Esophagus squamous epithelium (tissue), 5 donors: Measurements from ENCODE around the gene VPS18. TPM values are rescaled to one million over a fixed set of nuclear protein-coding genes. Genes with fewer than 3 reads are reported as not detected.

ENCODE experiments used
- DNase-seq: peaks from one replicate; lab custom pipeline; 2025; lab: John Stamatoyannopoulos, UW
- H3K27ac ChIP-seq, 4 donors: fragments of 200-600 bp; sonication (generic); one replicate each; pipeline ENCODE4 v1.5.1; 2016 to 2019; ENCODE audit warnings: mild to moderate bottlenecking in 1 of 4
- H3K27me3 ChIP-seq, 4 donors: fragments of 200-600 bp; sonication (generic); 1 replicate in 3 of 4; 2 replicates in 1 of 4; pipeline versions ENCODE4 v1.5.1 to v1.6.0; 2017 to 2021; ENCODE audit warnings: antibody characterized with exemption in 1 of 4
- H3K36me3 ChIP-seq, 3 donors: fragments of 200-600 bp; sonication (generic); one replicate each; pipeline ENCODE4 v1.5.1; 2016 to 2019
- H3K4me1 ChIP-seq, 3 donors: fragments of 200-600 bp; sonication (generic); one replicate each; pipeline ENCODE4 v1.5.1; 2017 to 2019
- H3K4me3 ChIP-seq, 4 donors: fragments of 200-600 bp; sonication (generic); 1 replicate in 3 of 4; 2 replicates in 1 of 4; pipeline ENCODE4 v1.5.1; 2016 to 2019; ENCODE audit warnings: mild to moderate bottlenecking in 2 of 4, moderate library complexity in 1 of 4
- H3K9me3 ChIP-seq, 3 donors: fragments of 200-600 bp; sonication (generic); one replicate each; pipeline ENCODE4 v1.5.1; 2016 to 2019
- POLR2A ChIP-seq, 4 donors: fragments of 450-650 bp; IDR thresholded peaks; one replicate each; pipeline ENCODE4 v1.6.1; 2017; ENCODE audit warnings: antibody characterized with exemption in 4 of 4, mild to moderate bottlenecking in 4 of 4, moderate library complexity in 3 of 4
- WGBS, 2 donors: methylation state at CpG; one replicate each; pipeline ENCODE4 v1.1.5; 2018; 5-methylcytosine and 5-hydroxymethylcytosine counted together
- intact Hi-C: fragments of 100-400 bp; cut with DNase I; formaldehyde crosslinking; loops from one replicate; pipeline ENCODE4 v1.15.0; 2022
- total RNA-seq, 4 donors: library from RNA; depleted of rRNA; stranded (reverse); fragments of >200 nt; gene quantifications; one replicate each; pipeline ENCODE4 v1.1.0, GENCODE V29; 2016
- TF ChIP-seq, protein P1 (sequence below), 6 experiments: fragments of 450-650 bp in 4 of 6; fragments of 200-600 bp in 2 of 6; sonication (generic) in 2 of 6; IDR thresholded peaks; one replicate each; pipeline ENCODE4 v1.5.1; 2016 to 2019; ENCODE audit warnings: antibody characterized with exemption in 6 of 6, mild to moderate bottlenecking in 4 of 6, moderate library complexity in 4 of 6
- donor health status: DM: yes; HTN: yes; CAD: no.

Gene VPS18
- total RNA-seq, 4 donors from 2014 or later = 17.4 to 25.9 (median 20.7) TPM

DNA sequence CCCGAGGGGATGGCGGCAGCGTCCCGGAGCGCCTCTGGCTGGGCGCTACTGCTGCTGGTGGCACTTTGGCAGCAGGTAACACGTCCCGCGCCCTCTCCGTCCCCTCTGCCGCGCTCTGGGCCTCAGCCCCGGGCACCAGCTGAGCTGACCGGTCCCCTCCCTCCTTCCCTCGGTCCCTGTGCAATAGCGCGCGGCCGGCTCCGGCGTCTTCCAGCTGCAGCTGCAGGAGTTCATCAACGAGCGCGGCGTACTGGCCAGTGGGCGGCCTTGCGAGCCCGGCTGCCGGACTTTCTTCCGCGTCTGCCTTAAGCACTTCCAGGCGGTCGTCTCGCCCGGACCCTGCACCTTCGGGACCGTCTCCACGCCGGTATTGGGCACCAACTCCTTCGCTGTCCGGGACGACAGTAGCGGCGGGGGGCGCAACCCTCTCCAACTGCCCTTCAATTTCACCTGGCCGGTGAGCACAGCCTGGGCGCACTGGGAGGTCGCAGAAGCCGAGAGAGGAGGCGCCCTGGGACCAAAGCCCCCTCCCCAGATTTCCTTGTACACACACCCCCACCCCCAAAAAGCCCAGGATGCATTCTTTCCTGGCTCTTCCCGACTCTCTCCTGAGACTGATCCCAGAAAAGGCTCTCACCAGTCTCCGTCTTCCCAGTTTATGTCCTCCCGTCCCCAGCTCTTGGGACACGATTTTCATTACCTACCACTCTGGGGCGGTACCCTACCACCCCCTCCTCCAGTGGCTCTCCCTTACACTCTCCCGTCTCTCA, 35.6 kb downstream of the VPS18 start:
- peak overlapping the region; percentile 3 to 66 (median 49) for H3K27ac ChIP-seq
- H3K4me3 ChIP-seq = peak overlapping the region; percentile 30 to 65 (median 54)
- WGBS, 2 donors = 2 to 4% methylated on average over 9 to 11 of the region's 56 CpGs
- intact Hi-C loops = no loop called here
- no peak for TF ChIP-seq POLR2A (IDR thresholded peaks at IDR 0.05)
- TF ChIP-seq, protein P1, sequence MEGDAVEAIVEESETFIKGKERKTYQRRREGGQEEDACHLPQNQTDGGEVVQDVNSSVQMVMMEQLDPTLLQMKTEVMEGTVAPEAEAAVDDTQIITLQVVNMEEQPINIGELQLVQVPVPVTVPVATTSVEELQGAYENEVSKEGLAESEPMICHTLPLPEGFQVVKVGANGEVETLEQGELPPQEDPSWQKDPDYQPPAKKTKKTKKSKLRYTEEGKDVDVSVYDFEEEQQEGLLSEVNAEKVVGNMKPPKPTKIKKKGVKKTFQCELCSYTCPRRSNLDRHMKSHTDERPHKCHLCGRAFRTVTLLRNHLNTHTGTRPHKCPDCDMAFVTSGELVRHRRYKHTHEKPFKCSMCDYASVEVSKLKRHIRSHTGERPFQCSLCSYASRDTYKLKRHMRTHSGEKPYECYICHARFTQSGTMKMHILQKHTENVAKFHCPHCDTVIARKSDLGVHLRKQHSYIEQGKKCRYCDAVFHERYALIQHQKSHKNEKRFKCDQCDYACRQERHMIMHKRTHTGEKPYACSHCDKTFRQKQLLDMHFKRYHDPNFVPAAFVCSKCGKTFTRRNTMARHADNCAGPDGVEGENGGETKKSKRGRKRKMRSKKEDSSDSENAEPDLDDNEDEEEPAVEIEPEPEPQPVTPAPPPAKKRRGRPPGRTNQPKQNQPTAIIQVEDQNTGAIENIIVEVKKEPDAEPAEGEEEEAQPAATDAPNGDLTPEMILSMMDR (IDR thresholded peaks at IDR 0.05) = no peak
- no peak for DNase-seq
- peaks cover 27 to 86% (median 45%) of the 10 kb centered on the region in 4 donors for H3K27me3 ChIP-seq
- H3K9me3 ChIP-seq = no peaks in the 10 kb centered on the region
- H3K4me1 ChIP-seq = peaks cover 52 to 81% (median 55%) of the 10 kb centered on the region in 3 donors
- peaks cover 0 to 4% (median 0%) of the 10 kb centered on the region in 3 donors for H3K36me3 ChIP-seq

DNA sequence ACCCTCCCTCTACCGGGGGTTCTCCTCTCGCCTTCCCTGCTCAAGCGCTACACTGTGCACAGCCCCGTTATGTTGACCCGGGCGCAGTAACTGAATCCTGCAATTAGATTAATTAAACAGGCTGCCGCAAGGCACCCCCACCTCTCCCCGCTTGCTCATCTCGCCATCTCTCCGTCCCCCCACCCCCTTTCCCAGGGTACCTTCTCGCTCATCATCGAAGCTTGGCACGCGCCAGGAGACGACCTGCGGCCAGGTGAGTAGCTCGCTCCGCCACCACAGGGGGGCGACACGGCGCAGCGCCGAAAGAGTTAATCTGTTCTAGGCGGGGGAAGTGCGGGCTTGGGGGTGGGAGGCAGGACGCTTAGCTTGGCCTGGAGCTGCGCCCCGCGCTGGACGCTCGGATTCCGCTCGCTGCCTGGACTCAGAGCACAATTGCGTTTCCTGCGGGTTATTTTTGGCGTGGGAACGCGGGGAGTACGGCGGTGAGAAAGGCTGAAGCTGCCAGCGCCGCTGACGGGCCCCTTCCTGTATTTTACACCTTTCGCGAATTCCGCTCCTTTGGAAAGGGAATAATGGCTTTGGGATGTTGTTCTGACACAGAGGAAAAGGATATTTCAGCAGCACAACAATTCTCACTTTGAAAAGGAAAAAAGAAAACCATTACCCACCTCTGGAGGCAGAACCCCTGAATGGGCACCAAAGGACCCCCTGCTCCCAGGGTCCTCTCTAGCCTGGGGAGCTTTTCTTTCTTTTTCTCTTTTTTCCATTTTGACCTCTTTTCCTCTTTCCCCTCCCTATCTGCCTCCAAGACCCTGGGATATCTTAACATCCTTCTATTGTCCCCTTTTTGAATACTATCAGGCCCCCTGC, 36.4 kb downstream of the VPS18 start:
- Histone ChIP-seq H3K27me3 (peaks cover 24 to 78% (median 43%) of the 10 kb centered on the region in 4 donors), H3K36me3 (peaks cover 0 to 8% (median 0%) of the 10 kb centered on the region in 3 donors), H3K9me3 (no peaks in the 10 kb centered on the region), H3K27ac (peak overlapping the region; percentile 3 to 66 (median 56)), H3K4me1 (peaks cover 51 to 82% (median 53%) of the 10 kb centered on the region in 3 donors), H3K4me3 (peak overlapping the region; percentile 30 to 65 (median 54))
- intact Hi-C loops = no loop called here
- 1 to 3% methylated on average over 9 to 44 of the region's 46 CpGs for WGBS, 2 donors
- no peak for DNase-seq
- TF ChIP-seq, protein P1 (IDR thresholded peaks at IDR 0.05) = peak in 4 of 6 experiments; percentile 21 to 53 (median 28)
- no peak for TF ChIP-seq POLR2A (IDR thresholded peaks at IDR 0.05)

DNA sequence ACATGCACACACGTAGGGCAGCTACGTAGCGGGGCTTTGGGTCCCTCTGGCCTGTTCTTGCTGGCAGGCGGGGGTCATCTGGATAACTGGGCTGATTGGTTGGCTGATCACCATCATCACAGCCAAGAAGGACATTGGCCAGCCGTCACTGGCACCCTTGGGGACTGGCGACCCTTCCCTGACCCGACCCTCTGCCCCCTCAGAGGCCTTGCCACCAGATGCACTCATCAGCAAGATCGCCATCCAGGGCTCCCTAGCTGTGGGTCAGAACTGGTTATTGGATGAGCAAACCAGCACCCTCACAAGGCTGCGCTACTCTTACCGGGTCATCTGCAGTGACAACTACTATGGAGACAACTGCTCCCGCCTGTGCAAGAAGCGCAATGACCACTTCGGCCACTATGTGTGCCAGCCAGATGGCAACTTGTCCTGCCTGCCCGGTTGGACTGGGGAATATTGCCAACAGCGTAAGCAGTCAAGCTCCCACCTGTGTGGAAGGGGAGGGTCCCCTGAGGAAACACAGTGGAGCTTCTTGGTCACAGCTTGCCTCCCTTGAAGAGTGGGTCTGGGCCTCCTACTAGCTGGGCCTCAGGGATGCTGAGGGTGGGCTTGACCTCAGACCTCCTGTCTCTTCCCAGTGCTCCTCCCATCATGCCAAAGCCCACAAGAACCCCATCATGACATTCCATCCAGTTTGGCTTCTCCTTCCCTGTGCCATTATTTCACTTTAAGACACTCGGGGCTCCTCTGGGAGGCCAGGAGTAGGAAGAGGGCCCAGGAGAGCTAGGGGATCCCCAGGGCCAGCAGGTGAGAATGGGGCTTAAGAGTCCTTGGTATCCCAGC, 37.3 kb downstream of the VPS18 start:
- H3K4me3 ChIP-seq = peak overlapping the region in 3 of 4 donors; percentile 52 to 65 (median 56)
- intact Hi-C loops = no loop called here
- peak overlapping the region in 3 of 4 donors; percentile 50 to 65 (median 61) for H3K27ac ChIP-seq
- TF ChIP-seq, protein P1 (IDR thresholded peaks at IDR 0.05) = no peak
- TF ChIP-seq POLR2A (IDR thresholded peaks at IDR 0.05) = no peak
- 67 to 68% methylated on average over 9 to 11 of the region's 16 CpGs for WGBS, 2 donors
- H3K4me1 ChIP-seq = peaks cover 42 to 73% (median 45%) of the 10 kb centered on the region in 3 donors
- H3K9me3 ChIP-seq = no peaks in the 10 kb centered on the region
- peaks cover 20 to 74% (median 36%) of the 10 kb centered on the region in 4 donors for H3K27me3 ChIP-seq
- H3K36me3 ChIP-seq = peaks cover 0 to 8% (median 0%) of the 10 kb centered on the region in 3 donors
- DNase-seq = no peak

DNA sequence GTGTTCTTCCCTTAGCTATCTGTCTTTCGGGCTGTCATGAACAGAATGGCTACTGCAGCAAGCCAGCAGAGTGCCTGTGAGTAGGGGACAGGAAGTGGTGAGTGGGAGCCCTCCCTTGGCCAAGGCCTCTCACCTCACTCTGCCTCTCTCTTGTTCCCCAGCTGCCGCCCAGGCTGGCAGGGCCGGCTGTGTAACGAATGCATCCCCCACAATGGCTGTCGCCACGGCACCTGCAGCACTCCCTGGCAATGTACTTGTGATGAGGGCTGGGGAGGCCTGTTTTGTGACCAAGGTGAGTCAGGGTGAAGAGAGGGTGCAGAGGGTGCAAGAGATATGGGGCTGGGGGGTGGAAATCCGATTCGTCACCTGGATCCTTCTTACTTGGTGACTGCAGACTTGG, 37.9 kb downstream of the VPS18 start:
- Histone ChIP-seq H3K36me3 (peaks cover 0 to 8% (median 0%) of the 10 kb centered on the region in 3 donors), H3K4me1 (peaks cover 37 to 67% (median 39%) of the 10 kb centered on the region in 3 donors), H3K27me3 (peaks cover 20 to 67% (median 31%) of the 10 kb centered on the region in 4 donors), H3K9me3 (no peaks in the 10 kb centered on the region), H3K27ac (peak overlapping the region in 1 of 4 donors; percentile 61), H3K4me3 (peak overlapping the region in 3 of 4 donors; percentile 52 to 65 (median 56))
- intact Hi-C loops = no loop called here
- 59 to 79% methylated on average over 2 to 5 of the region's 8 CpGs for WGBS, 2 donors
- TF ChIP-seq, protein P1 (IDR thresholded peaks at IDR 0.05) = no peak
- no peak for TF ChIP-seq POLR2A (IDR thresholded peaks at IDR 0.05)
- no peak for DNase-seq
